ENCODE data around the gene BPIFB6.

BPIFB6 gene

DNA sequence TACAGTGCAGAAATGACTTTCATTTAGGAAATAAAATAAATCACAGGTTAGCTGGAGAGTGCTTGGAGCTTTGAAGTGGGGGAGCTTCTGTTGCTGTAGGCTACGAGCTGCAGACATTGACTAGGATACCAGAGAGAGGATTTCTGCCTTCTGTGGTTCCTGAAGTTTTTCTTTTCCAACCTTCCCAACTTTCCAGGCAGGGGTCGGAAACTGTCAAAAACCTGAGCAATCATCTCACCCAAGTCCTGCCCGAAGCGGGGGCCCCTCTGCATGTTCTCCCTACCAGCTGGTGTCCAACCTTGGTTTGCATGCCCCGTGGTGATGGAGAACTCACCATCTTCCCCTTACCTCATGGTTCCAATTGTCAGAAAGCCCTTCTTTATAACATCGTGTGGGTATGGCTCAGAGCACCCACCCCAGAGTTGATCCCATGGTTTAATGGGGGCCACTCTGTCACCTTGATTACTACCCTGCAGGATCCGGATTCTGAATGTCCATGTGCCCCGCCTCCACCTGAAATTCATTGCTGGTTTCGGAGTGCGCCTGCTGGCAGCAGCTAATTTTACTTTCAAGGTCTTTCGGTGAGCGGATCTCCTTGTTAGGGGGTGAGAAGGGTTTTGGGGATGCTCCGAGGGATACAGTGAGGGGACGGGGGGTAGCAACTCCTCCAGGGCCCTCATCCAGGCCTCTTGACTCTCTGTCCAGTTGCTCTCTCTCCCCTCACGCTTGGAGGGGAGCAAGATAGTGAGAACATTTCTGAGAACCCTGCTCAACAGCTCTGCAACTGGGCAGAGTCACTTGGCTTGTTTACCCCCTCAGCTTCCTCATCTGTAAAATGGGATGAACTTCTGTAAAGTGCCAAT, 18.9 kb upstream of the BPIFB6 start:
- no peak for TF ChIP-seq CREB1 (IDR thresholded peaks at IDR 0.05; ENCODE audit: low read depth)
- TF ChIP-seq USF1 (IDR thresholded peaks at IDR 0.05): no peak
- TF ChIP-seq EP300 (IDR thresholded peaks at IDR 0.05; ENCODE audit: borderline replicate concordance): no peak
- TF ChIP-seq TCF12 (IDR thresholded peaks at IDR 0.05; ENCODE audit: low read depth): no peak

GRCh38 chr20:33013701-33014326, 17.6 kb upstream of the BPIFB6 start:
- TF ChIP-seq CREB1 (IDR thresholded peaks at IDR 0.05; ENCODE audit: low read depth) (no peak), TAF1 (IDR thresholded peaks at IDR 0.05; ENCODE audit: low read depth) (no peak), EGR1 (IDR thresholded peaks at IDR 0.05) (no peak), CEBPB (IDR thresholded peaks at IDR 0.05) (no peak), EP300 (IDR thresholded peaks at IDR 0.05; ENCODE audit: borderline replicate concordance) (no peak), NFIC (IDR thresholded peaks at IDR 0.05) (no peak), FOXM1 (IDR thresholded peaks at IDR 0.05; ENCODE audit: borderline replicate concordance, low read depth) (no peak), MAX (IDR thresholded peaks at IDR 0.05) (no peak), YY1 (IDR thresholded peaks at IDR 0.05; ENCODE audit: low read depth) (no peak), TEAD4 (IDR thresholded peaks at IDR 0.05) (no peak), RAD21 (IDR thresholded peaks at IDR 0.05; ENCODE audit: low read depth) (no peak), ZBTB7A (IDR thresholded peaks at IDR 0.05; ENCODE audit: low read depth) (no peak), REST (IDR thresholded peaks at IDR 0.05; ENCODE audit: low read depth) (no peak), USF1 (IDR thresholded peaks at IDR 0.05) (no peak), TCF12 (IDR thresholded peaks at IDR 0.05; ENCODE audit: low read depth) (no peak)

GRCh38 chr20:33014336-33015113, 16.9 kb upstream of the BPIFB6 start:
- TF ChIP-seq MAX (IDR thresholded peaks at IDR 0.05) (no peak), REST (IDR thresholded peaks at IDR 0.05; ENCODE audit: low read depth) (no peak)

DNA sequence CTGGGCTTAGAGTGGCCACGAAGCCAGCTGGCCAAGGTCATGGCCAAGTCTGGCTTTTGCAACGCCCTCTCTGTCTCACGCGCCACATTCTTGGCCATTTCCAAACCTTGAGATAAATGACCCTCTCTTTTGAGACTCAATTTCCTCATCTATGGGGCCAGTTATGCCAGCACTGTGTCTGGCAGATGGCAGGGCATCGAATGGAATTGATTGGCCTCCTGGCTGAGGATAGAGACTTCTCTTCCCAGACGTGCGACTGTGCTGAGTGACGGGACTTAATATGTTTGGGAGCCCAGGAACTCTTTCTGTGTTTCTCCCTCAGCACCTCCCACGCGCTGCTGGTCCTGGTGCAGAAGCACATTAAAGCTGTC, 16.3 kb upstream of the BPIFB6 start:
- TF ChIP-seq ZBTB7A (IDR thresholded peaks at IDR 0.05; ENCODE audit: low read depth): no peak

DNA sequence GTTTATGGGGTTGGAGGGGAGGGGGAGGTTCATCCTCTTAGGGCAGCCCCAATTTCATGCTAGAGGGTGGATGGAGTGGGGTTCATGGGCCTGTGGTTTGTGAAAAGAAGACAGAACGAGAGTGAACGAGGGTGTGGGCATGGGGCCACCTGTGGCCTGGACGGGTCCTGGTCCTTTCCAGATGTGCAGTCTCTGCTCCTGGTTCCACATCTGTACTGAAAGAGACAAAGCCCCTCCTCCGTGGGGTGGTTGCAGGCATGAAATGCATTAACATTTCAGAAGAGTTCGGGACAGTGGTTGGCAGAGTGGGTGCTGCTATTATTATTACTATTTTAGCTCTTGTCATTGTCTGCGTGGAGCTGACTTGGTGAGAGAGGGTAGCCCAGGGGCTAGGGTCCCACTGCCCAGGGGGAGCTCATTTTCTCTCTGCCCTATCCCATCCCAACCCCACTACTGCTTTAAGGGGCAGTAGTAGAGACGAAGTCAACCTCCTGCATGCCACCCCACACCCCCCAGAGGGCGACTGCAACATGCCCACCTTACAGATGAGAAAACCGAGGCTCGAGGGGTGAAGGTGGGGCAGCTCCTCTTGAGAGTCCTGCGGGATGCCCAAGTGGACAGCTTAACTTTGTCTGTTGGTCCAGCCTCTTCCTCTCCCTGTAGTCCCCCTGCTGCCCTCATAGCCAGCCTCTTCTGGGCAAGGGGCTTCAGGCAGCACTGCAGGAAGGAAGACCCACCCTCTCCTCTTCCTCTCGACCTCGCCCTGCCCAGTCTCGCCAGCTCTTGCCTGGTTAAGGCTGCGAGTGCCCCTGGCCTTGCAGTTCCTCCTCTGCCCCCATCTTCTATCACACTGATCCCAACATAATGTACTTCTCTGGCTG, 15.5 kb upstream of the BPIFB6 start:
- TF ChIP-seq TEAD4 (IDR thresholded peaks at IDR 0.05) (no peak), CEBPB (IDR thresholded peaks at IDR 0.05) (no peak), RAD21 (IDR thresholded peaks at IDR 0.05; ENCODE audit: low read depth) (no peak), MAX (IDR thresholded peaks at IDR 0.05) (no peak), YY1 (IDR thresholded peaks at IDR 0.05; ENCODE audit: low read depth) (no peak), EP300 (IDR thresholded peaks at IDR 0.05; ENCODE audit: borderline replicate concordance) (no peak), FOXM1 (IDR thresholded peaks at IDR 0.05; ENCODE audit: borderline replicate concordance, low read depth) (no peak), USF1 (IDR thresholded peaks at IDR 0.05) (no peak), EGR1 (IDR thresholded peaks at IDR 0.05) (no peak), ZBTB7A (IDR thresholded peaks at IDR 0.05; ENCODE audit: low read depth) (no peak)
